H1 (cell line): ENCODE data around the gene SEMA3C. TPM values are rescaled to one million over a fixed set of nuclear protein-coding genes. Genes with fewer than 3 reads are reported as not detected.

Experiments
- CTCF ChIA-PET: fragments of 300-600 bp; sonication (Branson Sonifier 250); formaldehyde crosslinking; loops from one replicate; lab custom pipeline; 2021; ENCODE audit not compliant: partially characterized antibody; lab: Charles Lee
- POLR2A ChIA-PET: fragments of 300-600 bp; sonication (Branson Sonifier 250); formaldehyde crosslinking; loops from one replicate; lab custom pipeline; 2021; ENCODE audit warnings: inconsistent platforms; ENCODE audit not compliant: partially characterized antibody; lab: Charles Lee
- DNase-seq, 2 experiments: peaks; one replicate each; pipeline versions ENCODE4 v3.0.0 to v3.0.0-alpha.2; 2010 to 2022; ENCODE audit warnings: low spot score in 2 of 2, low read depth in 1 of 2, mixed read lengths in 1 of 2
- FAIRE-seq: peaks from 2 replicates; lab custom pipeline; 2011; peaks lifted over from hg19 to GRCh38; lab: Jason Lieb, UNC
- H2AFZ ChIP-seq: 2 replicates; pipeline ENCODE4 v1.8.1; 2012; ENCODE audit warnings: low read length, inconsistent platforms
- H2AK5ac ChIP-seq: 2 replicates; pipeline ENCODE4 v1.6.1; 2013; ENCODE audit warnings: low read depth, low read length
- H2BK120ac ChIP-seq: replicated peaks from 2 replicates; pipeline ENCODE3; 2013; ENCODE audit warnings: low read depth, low read length, inconsistent platforms
- H2BK12ac ChIP-seq: 2 replicates; pipeline ENCODE4 v1.6.1; 2013; ENCODE audit warnings: low read depth, low read length
- H2BK15ac ChIP-seq: 2 replicates; pipeline ENCODE4 v1.6.1; 2013; ENCODE audit warnings: low read length
- H2BK20ac ChIP-seq: 2 replicates; pipeline ENCODE4 v1.6.1; 2013; ENCODE audit warnings: low read length
- H2BK5ac ChIP-seq: 2 replicates; pipeline ENCODE4 v1.6.1; 2013; ENCODE audit warnings: low read depth, low read length
- H3K14ac ChIP-seq: 2 replicates; pipeline ENCODE4 v1.6.1; 2013; ENCODE audit warnings: inconsistent platforms; ENCODE audit not compliant: insufficient read length
- H3K18ac ChIP-seq: 2 replicates; pipeline ENCODE4 v1.6.1; 2013; ENCODE audit warnings: low read length; ENCODE audit errors: extremely low read depth
- H3K23ac ChIP-seq: 2 replicates; pipeline ENCODE4 v1.6.1; 2013; ENCODE audit warnings: inconsistent platforms; ENCODE audit not compliant: insufficient read length
- H3K23me2 ChIP-seq: 2 replicates; pipeline ENCODE4 v1.6.1; 2013; ENCODE audit warnings: low read depth, low read length
- H3K27ac ChIP-seq: 2 replicates; pipeline ENCODE4 v1.6.1; 2011; ENCODE audit warnings: low read depth, low read length, inconsistent platforms
- H3K27me3 ChIP-seq, 4 experiments: replicated peaks in 1 of 4; 1 replicate in 1 of 4; 2 replicates in 3 of 4; pipeline versions ENCODE4 v1.6.1 to v1.8.1; 2011 to 2013; ENCODE audit warnings: low read length in 3 of 4, mild to moderate bottlenecking in 3 of 4, inconsistent platforms in 2 of 4, mixed read lengths in 2 of 4, moderate library complexity in 1 of 4; ENCODE audit not compliant: control insufficient read depth in 3 of 4, insufficient read depth in 3 of 4; ENCODE audit errors: extremely low read depth in 1 of 4
- H3K36me3 ChIP-seq, 4 experiments: 2 replicates each; pipeline versions ENCODE4 v1.6.1 to v1.8.1; 2011 to 2013; ENCODE audit warnings: mild to moderate bottlenecking in 4 of 4, low read length in 3 of 4, moderate library complexity in 2 of 4, control low read depth in 1 of 4, inconsistent platforms in 1 of 4; ENCODE audit not compliant: insufficient read depth in 4 of 4, control insufficient read depth in 2 of 4
- H3K4ac ChIP-seq: replicated peaks from 2 replicates; pipeline ENCODE3; 2013; ENCODE audit warnings: low read length, low read depth, mixed read lengths, inconsistent platforms; ENCODE audit not compliant: insufficient read length
- H3K4me1 ChIP-seq, 4 experiments: replicated peaks in 1 of 4; 1 replicate in 1 of 4; 2 replicates in 3 of 4; pipeline versions ENCODE4 v1.6.1 to v1.8.1; 2011 to 2013; ENCODE audit warnings: low read length in 3 of 4, inconsistent platforms in 2 of 4, mixed read lengths in 1 of 4; ENCODE audit not compliant: insufficient read depth in 4 of 4, control insufficient read depth in 3 of 4
- H3K4me2 ChIP-seq, 2 experiments: 2 replicates each; pipeline versions ENCODE4 v1.6.1 to v1.8.1; 2011 to 2013; ENCODE audit warnings: low read depth in 2 of 2, low read length in 2 of 2, control low read depth in 1 of 2, inconsistent platforms in 1 of 2, mild to moderate bottlenecking in 1 of 2; ENCODE audit not compliant: insufficient read depth in 1 of 2
- H3K4me3 ChIP-seq, 4 experiments: fragments of 200-600, 300-600 bp in 1 of 4; sonication (generic), shearing (Covaris generic), sonication (Bioruptor Twin) in 1 of 4; 2 replicates each; pipeline versions ENCODE4 v1.5.1 to v1.8.1; 2011 to 2016; ENCODE audit warnings: low read length in 4 of 4, low read depth in 3 of 4, control low read depth in 2 of 4, inconsistent platforms in 2 of 4, mild to moderate bottlenecking in 2 of 4, mixed read lengths in 1 of 4, moderate library complexity in 1 of 4; ENCODE audit not compliant: insufficient read depth in 2 of 4; ENCODE audit errors: extremely low read depth in 1 of 4
- H3K56ac ChIP-seq: replicated peaks from 2 replicates; pipeline ENCODE3; 2013; ENCODE audit warnings: low read depth, mild to moderate bottlenecking, mixed read lengths, low read length, inconsistent platforms; ENCODE audit not compliant: insufficient read length
- H3K79me1 ChIP-seq: 2 replicates; pipeline ENCODE4 v1.6.1; 2013; ENCODE audit warnings: low read depth, low read length, control low read depth
- H3K79me2 ChIP-seq, 2 experiments: 2 replicates each; pipeline versions ENCODE4 v1.6.1 to v1.8.1; 2012 to 2013; ENCODE audit warnings: low read length in 2 of 2, mild to moderate bottlenecking in 2 of 2, inconsistent platforms in 1 of 2; ENCODE audit not compliant: insufficient read depth in 2 of 2, control insufficient read depth in 1 of 2
- H3K9ac ChIP-seq, 4 experiments: replicated peaks in 1 of 4; 1 replicate in 1 of 4; 2 replicates in 3 of 4; pipeline versions ENCODE4 v1.6.1 to v1.8.1; 2011 to 2013; ENCODE audit warnings: low read depth in 3 of 4, low read length in 3 of 4, control low read depth in 2 of 4, mild to moderate bottlenecking in 2 of 4, moderate library complexity in 2 of 4, inconsistent platforms in 1 of 4; ENCODE audit errors: extremely low read depth in 1 of 4
- H3K9me3 ChIP-seq, 2 experiments: 2 replicates each; pipeline versions ENCODE4 v1.6.1 to v1.8.1; 2012 to 2013; ENCODE audit warnings: mild to moderate bottlenecking in 2 of 2, moderate library complexity in 2 of 2, control low read depth in 1 of 2, inconsistent platforms in 1 of 2, low read depth in 1 of 2, low read length in 1 of 2, mixed read lengths in 1 of 2; ENCODE audit not compliant: insufficient read depth in 2 of 2
- H4K20me1 ChIP-seq, 2 experiments: replicated peaks in 1 of 2; 2 replicates each; pipeline versions ENCODE3 to v1.8.1; 2011 to 2013; ENCODE audit warnings: inconsistent platforms in 2 of 2, low read length in 2 of 2, mild to moderate bottlenecking in 1 of 2; ENCODE audit not compliant: insufficient read depth in 2 of 2, control insufficient read depth in 1 of 2
- H4K5ac ChIP-seq: 2 replicates; pipeline ENCODE4 v1.6.1; 2013; ENCODE audit warnings: low read length, low read depth, mixed read lengths, inconsistent platforms; ENCODE audit not compliant: insufficient read length
- H4K8ac ChIP-seq: 2 replicates; pipeline ENCODE4 v1.8.0; 2013; ENCODE audit warnings: mild to moderate bottlenecking, moderate library complexity, low read length, inconsistent platforms; ENCODE audit not compliant: insufficient read depth; ENCODE audit errors: extremely low read depth
- H4K91ac ChIP-seq: replicated peaks from 2 replicates; pipeline ENCODE3; 2013; ENCODE audit warnings: low read length, mixed read lengths, inconsistent platforms; ENCODE audit not compliant: insufficient read length
- EZH2 ChIP-seq: fragments of 200-600 bp; sonication (generic); IDR thresholded peaks from 2 replicates; pipeline ENCODE4 v1.7.1; 2012; ENCODE audit warnings: low read depth, mild to moderate bottlenecking, moderate library complexity, low read length, inconsistent platforms; ENCODE audit not compliant: severe bottlenecking
- HDAC6 ChIP-seq: IDR thresholded peaks from one replicate; pipeline ENCODE4 v1.7.1; 2012; ENCODE audit warnings: low read depth, mild to moderate bottlenecking, inconsistent platforms, low read length, moderate library complexity
- KDM5A ChIP-seq: fragments of 200-600 bp; IDR thresholded peaks from 2 replicates; pipeline ENCODE4 v1.7.1; 2012; ENCODE audit warnings: mild to moderate bottlenecking, low read length, inconsistent platforms, mixed read lengths
- RXRA ChIP-seq: IDR thresholded peaks from 2 replicates; pipeline ENCODE4 v1.6.1; 2011; ENCODE audit warnings: low read depth, mild to moderate bottlenecking, low read length, moderate library complexity; ENCODE audit not compliant: insufficient read depth
- SP1 ChIP-seq: IDR thresholded peaks from 2 replicates; pipeline ENCODE4 v1.6.1; 2011; ENCODE audit warnings: low read depth, low read length
- TCF12 ChIP-seq: IDR thresholded peaks from 2 replicates; pipeline ENCODE4 v1.6.1; 2011; ENCODE audit warnings: low read depth, mild to moderate bottlenecking, low read length
- WGBS, 2 experiments: shearing (Covaris generic) in 1 of 2; methylation state at CpG; one replicate each; pipeline versions ENCODE4 v1.1.6 to v1.1.7; 2013 to 2015; ENCODE audit warnings: low lambda C conversion rate in 2 of 2, mixed read lengths in 2 of 2, inconsistent platforms in 1 of 2, low coverage in 1 of 2, missing lambda C conversion rate in 1 of 2; ENCODE audit not compliant: insufficient replicate concordance in 2 of 2, insufficient coverage in 1 of 2, insufficient read length in 1 of 2; ENCODE audit errors: extremely low coverage in 1 of 2, missing lambda C conversion rate in 1 of 2; 5-methylcytosine and 5-hydroxymethylcytosine counted together
- polyA plus RNA-seq, 7 experiments: library from polyadenylated mRNA; depleted of rRNA in 3 of 7; stranded (reverse) in 5 of 7; unstranded in 2 of 7; fragments of >200 nt in 5 of 7; fragments of 200-250 nt in 2 of 7; gene quantifications; 1 replicate in 5 of 7; 2 replicates in 1 of 7; 4 replicates in 1 of 7; pipeline versions ENCODE4 v1.2.1 to v1.2.3, GENCODE V29; 2011 to 2013; ENCODE audit warnings: missing spikeins in 2 of 7, mixed read lengths in 2 of 7
- total RNA-seq: library from RNA; stranded (reverse); fragmentation: NEBNext Ultra II Directional; extraction: Animal tissue kit (Norgen Biotek cat#: 25700); gene quantifications from 2 replicates; pipeline ENCODE4 v1.2.1, GENCODE V29; 2021
- TF ChIP-seq, protein P1 (sequence below): IDR thresholded peaks from 2 replicates; pipeline ENCODE4 v1.6.1; 2012; ENCODE audit warnings: inconsistent platforms

SEMA3C gene
- total and polyA plus RNA-seq, 2 of the 8 experiments (the other 6 are each of a cell fraction or from before 2014, with no cell fraction given) = 0.15 to 1.4 TPM

DNA sequence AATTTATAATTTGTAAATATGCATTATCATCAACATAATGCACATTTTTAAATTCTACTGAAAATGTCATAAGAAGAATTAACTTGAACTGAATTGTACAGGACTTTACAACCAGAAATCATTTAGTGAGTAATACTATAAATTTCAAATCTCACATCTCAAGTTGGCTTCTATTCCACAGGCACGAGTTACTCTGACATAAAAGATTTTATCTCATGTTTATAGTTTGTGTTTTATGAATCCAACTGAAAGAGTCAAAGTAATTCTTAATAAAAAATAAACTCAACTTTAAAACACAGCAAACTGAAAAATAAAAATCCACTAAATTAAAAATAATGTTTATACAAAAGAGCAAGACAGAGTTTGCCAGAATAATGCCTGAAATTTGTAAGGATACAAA is 151.2 kb downstream of the SEMA3C start:
- FAIRE-seq = no peak
- WGBS, 2 experiments = 93% methylated on average over 1 of the region's 1 CpG; no CpG with 5 or more reads in 1 of the 2 experiments
- CTCF ChIA-PET = no interaction called here

More for the DNA sequence above, 151.2 kb downstream of the SEMA3C start:
- peaks cover 4 to 10% (median 8%) of the 10 kb centered on the region in 4 experiments; a peak in 4 of 7 replicates for H3K27me3 ChIP-seq
- H4K8ac ChIP-seq = no peak overlapping the region
- no peak overlapping the region for H4K5ac ChIP-seq
- peaks cover 0 to 8% (median 3%) of the 10 kb centered on the region in 4 experiments; a peak in 3 of 7 replicates for H3K4me1 ChIP-seq
- no peak overlapping the region for H2AFZ ChIP-seq
- no peak overlapping the region for H2BK20ac ChIP-seq
- no peak for DNase-seq
- H4K20me1 ChIP-seq = no peaks in the 10 kb centered on the region
- no peaks in the 10 kb centered on the region for H3K23me2 ChIP-seq
- no peak overlapping the region for H3K9ac ChIP-seq
- H3K36me3 ChIP-seq = no peaks in the 10 kb centered on the region
- H2AK5ac ChIP-seq = no peak overlapping the region
- H3K4me2 ChIP-seq = no peak overlapping the region
- no peak overlapping the region for H2BK12ac ChIP-seq
- H3K79me2 ChIP-seq = no peaks in the 10 kb centered on the region
- H3K9me3 ChIP-seq = no peaks in the 10 kb centered on the region
- no peak overlapping the region for H3K14ac ChIP-seq
- H2BK15ac ChIP-seq = no peak overlapping the region
- POLR2A ChIA-PET = no interaction called here
- H3K4ac ChIP-seq = no peak overlapping the region
- H3K23ac ChIP-seq = no peak overlapping the region
- no peak overlapping the region for H3K56ac ChIP-seq
- no peak overlapping the region for H4K91ac ChIP-seq
- no peak overlapping the region for H2BK5ac ChIP-seq
- no peak overlapping the region for H3K18ac ChIP-seq
- no peak overlapping the region for H3K4me3 ChIP-seq
- no peak overlapping the region for H3K27ac ChIP-seq
- H3K79me1 ChIP-seq = no peaks in the 10 kb centered on the region
- no peak overlapping the region for H2BK120ac ChIP-seq
- TF ChIP-seq HDAC6 (no peak), RXRA (no peak), SP1 (no peak), EZH2 (no peak), TCF12 (no peak), KDM5A (no peak)
- TF ChIP-seq, protein P1, sequence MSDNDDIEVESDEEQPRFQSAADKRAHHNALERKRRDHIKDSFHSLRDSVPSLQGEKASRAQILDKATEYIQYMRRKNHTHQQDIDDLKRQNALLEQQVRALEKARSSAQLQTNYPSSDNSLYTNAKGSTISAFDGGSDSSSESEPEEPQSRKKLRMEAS = no peak
